GM12878 (cell line): Measurements from ENCODE around the gene SELENOO. TPM values are rescaled to one million over a fixed set of nuclear protein-coding genes. Genes with fewer than 3 reads are reported as not detected.

Experiments used
- BHLHE40 ChIP-seq, 2 experiments: fragments of 450-650 bp in 1 of 2; IDR thresholded peaks; 2 replicates each; pipeline ENCODE4 v1.6.1; 2011 to 2017; ENCODE audit warnings: low read depth in 2 of 2, borderline replicate concordance in 1 of 2, improper control_type of control experiment in 1 of 2, low read length in 1 of 2, mild to moderate bottlenecking in 1 of 2
- CEBPB ChIP-seq, 2 experiments: fragments of 150-350 bp in 1 of 2; IDR thresholded peaks; 2 replicates each; pipeline ENCODE4 v1.6.1; 2012 to 2014; ENCODE audit warnings: low read depth in 2 of 2, low read length in 2 of 2, borderline replicate concordance in 1 of 2, inconsistent platforms in 1 of 2
- CHD1 ChIP-seq: IDR thresholded peaks from 2 replicates; pipeline ENCODE4 v1.6.1; 2012; ENCODE audit warnings: low read depth, low read length, improper control_type of control experiment
- CREM ChIP-seq: IDR thresholded peaks from 2 replicates; pipeline ENCODE4 v1.6.1; 2014; ENCODE audit warnings: antibody characterized with exemption, low read depth
- DPF2 ChIP-seq: fragments of 450-650 bp; IDR thresholded peaks from 2 replicates; pipeline ENCODE4 v1.6.1; 2017; ENCODE audit warnings: mild to moderate bottlenecking
- EGR1 ChIP-seq, 2 experiments: IDR thresholded peaks; 1 replicate in 1 of 2; 2 replicates in 1 of 2; pipeline ENCODE4 v1.6.1; 2011 to 2012; ENCODE audit warnings: low read depth in 2 of 2, low read length in 2 of 2, borderline replicate concordance in 1 of 2, mild to moderate bottlenecking in 1 of 2, moderate library complexity in 1 of 2
- FOS ChIP-seq: IDR thresholded peaks from 3 replicates; pipeline ENCODE4 v1.6.1; 2011; ENCODE audit warnings: borderline replicate concordance; ENCODE audit not compliant: insufficient read length; ENCODE audit errors: extremely low read depth
- HCFC1 ChIP-seq: fragments of 150-350 bp; IDR thresholded peaks from 2 replicates; pipeline ENCODE4 v1.6.1; 2014; ENCODE audit warnings: low read length
- KDM1A ChIP-seq: fragments of 200-600 bp; sonication (generic); IDR thresholded peaks from 2 replicates; pipeline ENCODE4 v1.6.1; 2016; ENCODE audit warnings: borderline replicate concordance
- MEF2B ChIP-seq: fragments of 450-650 bp; IDR thresholded peaks from 2 replicates; pipeline ENCODE4 v1.6.1; 2018; ENCODE audit warnings: mild to moderate bottlenecking, moderate library complexity; ENCODE audit not compliant: partially characterized antibody, poor library complexity, severe bottlenecking
- NFIC ChIP-seq: IDR thresholded peaks from 2 replicates; pipeline ENCODE4 v1.6.1; 2012; ENCODE audit warnings: low read depth, mild to moderate bottlenecking, inconsistent platforms, low read length, moderate library complexity
- NR2C1 ChIP-seq: fragments of 450-650 bp; IDR thresholded peaks from 2 replicates; pipeline ENCODE4 v1.6.1; 2017; ENCODE audit warnings: antibody characterized with exemption, mild to moderate bottlenecking, moderate library complexity
- NR2F1 ChIP-seq: fragments of 450-650 bp; conservative IDR thresholded peaks from 2 replicates; pipeline ENCODE4 v1.6.1; 2017; ENCODE audit warnings: mild to moderate bottlenecking
- POLR2A ChIP-seq: IDR thresholded peaks from 2 replicates; pipeline ENCODE4 v1.6.1; 2011; ENCODE audit warnings: low read depth, mild to moderate bottlenecking, low read length
- RBBP5 ChIP-seq: fragments of 200-600 bp; sonication (generic); conservative IDR thresholded peaks from 2 replicates; pipeline ENCODE4 v1.6.1; 2016
- RFX5 ChIP-seq: IDR thresholded peaks from 2 replicates; pipeline ENCODE4 v1.6.1; 2011; ENCODE audit warnings: low read depth, low read length, improper control_type of control experiment
- TARDBP ChIP-seq: IDR thresholded peaks from 2 replicates; pipeline ENCODE4 v1.6.1; 2016; ENCODE audit warnings: borderline replicate concordance
- ZNF207 ChIP-seq: fragments of 450-650 bp; IDR thresholded peaks from 2 replicates; pipeline ENCODE4 v1.6.1; 2014; ENCODE audit warnings: antibody characterized with exemption, mild to moderate bottlenecking, borderline replicate concordance
- ZZZ3 ChIP-seq: IDR thresholded peaks from 2 replicates; pipeline ENCODE4 v1.6.1; 2011; ENCODE audit warnings: low read depth; ENCODE audit not compliant: control insufficient read depth, insufficient read length
- polyA plus RNA-seq, 11 experiments: library from polyadenylated mRNA; depleted of rRNA in 4 of 11; unstranded in 6 of 11; stranded (reverse) in 5 of 11; fragments of >200 nt; fragmentation: Nextera tagmentation in 4 of 11; fragmentation: Illumina TruSeq in 1 of 11; extraction: Ambion mirVana in 4 of 11; extraction: Trizol in 1 of 11; gene quantifications; 1 replicate in 1 of 11; 2 replicates in 10 of 11; pipeline versions ENCODE4 v1.2.1 to v1.2.3, GENCODE V29; 2011 to 2016; ENCODE audit warnings: inconsistent platforms in 2 of 11, missing spikeins in 2 of 11, low read depth in 1 of 11
- total RNA-seq, 4 experiments: library from RNA; depleted of rRNA in 3 of 4; stranded (reverse); fragments of >200 nt in 3 of 4; fragmentation: Illumina TruSeq in 1 of 4; extraction: Trizol in 1 of 4; gene quantifications; 2 replicates each; pipeline versions ENCODE4 v1.2.1 to v1.2.3, GENCODE V29; 2013 to 2021
- TF ChIP-seq, protein P1 (sequence below): IDR thresholded peaks from 2 replicates; pipeline ENCODE4 v1.6.1; 2011; ENCODE audit warnings: borderline replicate concordance, low read depth, mild to moderate bottlenecking, moderate library complexity, mixed read lengths, low read length; ENCODE audit not compliant: insufficient read depth; ENCODE audit errors: extremely low read length
- TF ChIP-seq, protein P2 (sequence below): fragments of 450-650 bp; conservative IDR thresholded peaks from 2 replicates; pipeline ENCODE4 v1.6.1; 2017; ENCODE audit warnings: mild to moderate bottlenecking, moderate library complexity
- TF ChIP-seq, protein P3 (sequence below): IDR thresholded peaks from 2 replicates; pipeline ENCODE4 v1.6.1; 2011; ENCODE audit warnings: borderline replicate concordance, low read depth, mild to moderate bottlenecking, moderate library complexity, low read length; ENCODE audit not compliant: insufficient read depth, poor library complexity, severe bottlenecking
- TF ChIP-seq, protein P4 (sequence below): IDR thresholded peaks from 2 replicates; pipeline ENCODE4 v1.6.1; 2012; ENCODE audit warnings: low read depth, low read length, improper control_type of control experiment

The SELENOO gene
- total and polyA plus RNA-seq, 10 of the 15 experiments (the other 5 are each of a cell fraction or from before 2014, with no cell fraction given), result 0.42 to 23.3 (median 3.3) TPM

DNA sequence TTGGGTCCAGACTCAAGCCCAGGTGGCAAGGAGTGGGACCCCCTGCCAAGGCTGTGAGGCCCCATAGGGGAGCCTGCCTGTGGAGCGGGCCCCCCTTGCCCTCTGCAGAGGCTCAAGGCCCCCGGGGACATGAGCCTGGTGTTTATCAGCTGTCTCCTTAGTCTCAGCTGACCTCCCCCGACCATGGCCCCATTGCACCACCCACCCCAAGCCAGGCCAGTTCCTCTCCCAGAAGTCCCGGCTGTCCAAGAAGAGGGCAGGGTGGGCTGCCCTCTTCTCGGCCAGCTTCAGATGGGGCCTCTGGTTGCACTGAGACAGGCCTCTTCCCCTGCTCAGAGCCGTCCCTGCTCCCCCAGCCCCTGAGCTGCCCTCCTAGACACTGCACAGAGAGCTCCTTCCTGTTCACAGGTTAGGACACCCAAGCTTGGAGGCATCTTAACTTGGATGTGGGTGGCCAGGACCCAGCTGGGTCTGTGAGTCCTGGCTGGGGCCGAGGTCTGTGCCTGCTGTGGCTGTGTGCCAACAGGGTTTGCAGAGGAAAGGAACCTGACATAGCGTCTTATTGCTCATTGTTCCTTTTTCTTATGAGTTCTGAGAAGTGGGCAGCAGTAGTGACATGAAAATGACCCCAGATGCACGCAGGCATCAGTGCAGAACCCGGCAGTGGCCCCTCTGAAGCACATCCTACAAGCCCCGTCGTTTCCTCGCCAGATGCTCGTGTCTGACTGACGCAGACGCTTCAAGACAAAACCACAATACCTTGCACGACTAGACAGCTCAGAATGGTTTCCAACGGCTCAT is 9.7 kb upstream of the SELENOO start (continued):
- TF ChIP-seq CHD1 (no peak), KDM1A (no peak), NR2F1 (peak; percentile 62; the same call in 1 of the 2 replicates), FOS (no peak), RBBP5 (no peak), HCFC1 (no peak), POLR2A (peak; percentile 62), CEBPB (IDR thresholded peaks at IDR 0.05; ENCODE audit: borderline replicate concordance in 1 of 2, low read depth in 2 of 2, low read length in 2 of 2) (no peak), RFX5 (no peak), BHLHE40 (IDR thresholded peaks at IDR 0.05; ENCODE audit: borderline replicate concordance in 1 of 2, low read depth in 2 of 2, low read length in 1 of 2) (peak; percentile 66 to 72; a peak in 2 of 4 replicates), NR2C1 (no peak), EGR1 (IDR thresholded peaks at IDR 0.05; ENCODE audit: borderline replicate concordance in 1 of 2, low read depth in 2 of 2, low read length in 2 of 2) (peak in 1 of 2 experiments; percentile 24; a peak in 1 of 3 replicates), MEF2B (no peak), CREM (peak; percentile 80), DPF2 (peak; percentile 16; the same call in 1 of the 2 replicates), ZZZ3 (no peak), NFIC (no peak), ZNF207 (no peak), TARDBP (no peak)
- TF ChIP-seq, protein P1, sequence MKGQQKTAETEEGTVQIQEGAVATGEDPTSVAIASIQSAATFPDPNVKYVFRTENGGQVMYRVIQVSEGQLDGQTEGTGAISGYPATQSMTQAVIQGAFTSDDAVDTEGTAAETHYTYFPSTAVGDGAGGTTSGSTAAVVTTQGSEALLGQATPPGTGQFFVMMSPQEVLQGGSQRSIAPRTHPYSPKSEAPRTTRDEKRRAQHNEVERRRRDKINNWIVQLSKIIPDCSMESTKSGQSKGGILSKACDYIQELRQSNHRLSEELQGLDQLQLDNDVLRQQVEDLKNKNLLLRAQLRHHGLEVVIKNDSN, result no peak
- TF ChIP-seq, protein P2, sequence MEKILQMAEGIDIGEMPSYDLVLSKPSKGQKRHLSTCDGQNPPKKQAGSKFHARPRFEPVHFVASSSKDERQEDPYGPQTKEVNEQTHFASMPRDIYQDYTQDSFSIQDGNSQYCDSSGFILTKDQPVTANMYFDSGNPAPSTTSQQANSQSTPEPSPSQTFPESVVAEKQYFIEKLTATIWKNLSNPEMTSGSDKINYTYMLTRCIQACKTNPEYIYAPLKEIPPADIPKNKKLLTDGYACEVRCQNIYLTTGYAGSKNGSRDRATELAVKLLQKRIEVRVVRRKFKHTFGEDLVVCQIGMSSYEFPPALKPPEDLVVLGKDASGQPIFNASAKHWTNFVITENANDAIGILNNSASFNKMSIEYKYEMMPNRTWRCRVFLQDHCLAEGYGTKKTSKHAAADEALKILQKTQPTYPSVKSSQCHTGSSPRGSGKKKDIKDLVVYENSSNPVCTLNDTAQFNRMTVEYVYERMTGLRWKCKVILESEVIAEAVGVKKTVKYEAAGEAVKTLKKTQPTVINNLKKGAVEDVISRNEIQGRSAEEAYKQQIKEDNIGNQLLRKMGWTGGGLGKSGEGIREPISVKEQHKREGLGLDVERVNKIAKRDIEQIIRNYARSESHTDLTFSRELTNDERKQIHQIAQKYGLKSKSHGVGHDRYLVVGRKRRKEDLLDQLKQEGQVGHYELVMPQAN, result no peak
- TF ChIP-seq, protein P3, sequence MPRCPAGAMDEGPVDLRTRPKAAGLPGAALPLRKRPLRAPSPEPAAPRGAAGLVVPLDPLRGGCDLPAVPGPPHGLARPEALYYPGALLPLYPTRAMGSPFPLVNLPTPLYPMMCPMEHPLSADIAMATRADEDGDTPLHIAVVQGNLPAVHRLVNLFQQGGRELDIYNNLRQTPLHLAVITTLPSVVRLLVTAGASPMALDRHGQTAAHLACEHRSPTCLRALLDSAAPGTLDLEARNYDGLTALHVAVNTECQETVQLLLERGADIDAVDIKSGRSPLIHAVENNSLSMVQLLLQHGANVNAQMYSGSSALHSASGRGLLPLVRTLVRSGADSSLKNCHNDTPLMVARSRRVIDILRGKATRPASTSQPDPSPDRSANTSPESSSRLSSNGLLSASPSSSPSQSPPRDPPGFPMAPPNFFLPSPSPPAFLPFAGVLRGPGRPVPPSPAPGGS, result peak; percentile 53
- TF ChIP-seq, protein P4, sequence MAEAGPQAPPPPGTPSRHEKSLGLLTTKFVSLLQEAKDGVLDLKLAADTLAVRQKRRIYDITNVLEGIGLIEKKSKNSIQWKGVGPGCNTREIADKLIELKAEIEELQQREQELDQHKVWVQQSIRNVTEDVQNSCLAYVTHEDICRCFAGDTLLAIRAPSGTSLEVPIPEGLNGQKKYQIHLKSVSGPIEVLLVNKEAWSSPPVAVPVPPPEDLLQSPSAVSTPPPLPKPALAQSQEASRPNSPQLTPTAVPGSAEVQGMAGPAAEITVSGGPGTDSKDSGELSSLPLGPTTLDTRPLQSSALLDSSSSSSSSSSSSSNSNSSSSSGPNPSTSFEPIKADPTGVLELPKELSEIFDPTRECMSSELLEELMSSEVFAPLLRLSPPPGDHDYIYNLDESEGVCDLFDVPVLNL, result no peak
